BJ (cell line): ENCODE results near the gene PNPLA7. TPM values are rescaled to one million over a fixed set of nuclear protein-coding genes. Genes with fewer than 3 reads are reported as not detected.

ENCODE experiments used
- CTCF ChIA-PET: fragments of 350-600 bp; formaldehyde crosslinking; extraction: SDS; loops from one replicate; lab custom pipeline; 2021; ENCODE audit warnings: antibody characterized with exemption, inconsistent platforms; lab: Yijun Ruan, JAX
- POLR2A ChIA-PET: fragments of 300-600 bp; sonication (Branson Sonifier 250); formaldehyde crosslinking; extraction: SDS; loops from one replicate; lab custom pipeline; 2021; ENCODE audit warnings: antibody characterized with exemption; lab: Charles Lee
- DNase-seq: peaks from one replicate; pipeline ENCODE4 v3.0.0-alpha.2; 2011; ENCODE audit warnings: low read depth
- H3K27me3 ChIP-seq: 2 replicates; pipeline ENCODE4 v1.6.0; 2011; ENCODE audit warnings: low read length; ENCODE audit not compliant: control insufficient read depth, insufficient read depth
- H3K36me3 ChIP-seq: 2 replicates; pipeline ENCODE4 v1.5.1; 2011; ENCODE audit warnings: low read length; ENCODE audit not compliant: control insufficient read depth, insufficient read depth
- H3K4me3 ChIP-seq: 2 replicates; pipeline ENCODE4 v1.5.1; 2011; ENCODE audit warnings: low read depth, mild to moderate bottlenecking, control low read depth, low read length
- CTCF ChIP-seq: IDR thresholded peaks from 2 replicates; pipeline ENCODE4 v1.5.1; 2011; ENCODE audit warnings: low read depth, mild to moderate bottlenecking, control low read depth, inconsistent platforms, low read length, moderate library complexity; ENCODE audit not compliant: insufficient read depth
- polyA plus RNA-seq: library from polyadenylated mRNA; depleted of rRNA; stranded (reverse); fragments of >200 nt; gene quantifications from 2 replicates; pipeline ENCODE4 v1.2.3, GENCODE V29; 2011

PNPLA7 gene
- polyA plus RNA-seq, 1 experiment, result 0.63 TPM

GRCh38 chr9:137430723-137431415 is 119.3 kb downstream of the PNPLA7 start:
- CTCF ChIA-PET, result interaction anchor here (0.9 to 2.1 kb wide), 3 partner anchors 8 to 104 kb away, joined by 3 to 8 read pairs (median 6); partner anchors contain the start of genes EXD3 and NOXA1
- Histone ChIP-seq H3K36me3 (no peaks in the 10 kb centered on the region), H3K4me3 (no peak overlapping the region), H3K27me3 (no peaks in the 10 kb centered on the region)
- no peak for DNase-seq
- POLR2A ChIA-PET, result no interaction called here
- no peak for TF ChIP-seq CTCF

GRCh38 chr9:137429974-137430722 is 120.1 kb downstream of the PNPLA7 start:
- no peaks in the 10 kb centered on the region for H3K36me3 ChIP-seq
- H3K27me3 ChIP-seq, result no peaks in the 10 kb centered on the region
- DNase-seq, result no peak
- H3K4me3 ChIP-seq, result no peak overlapping the region
- ChIA-PET POLR2A (no interaction called here), CTCF (interaction anchor here (0.9 to 2.1 kb wide), 2 partner anchors 16 to 105 kb away, joined by 3 to 8 read pairs; no protein-coding TSS in a partner anchor)
- no peak for TF ChIP-seq CTCF

- TF ChIP-seq CTCF, result no peak
- no peak for DNase-seq
- Histone ChIP-seq H3K27me3 (no peaks in the 10 kb centered on the region), H3K4me3 (no peak overlapping the region), H3K36me3 (no peaks in the 10 kb centered on the region)
- POLR2A ChIA-PET, result no interaction called here
- CTCF ChIA-PET, result no interaction called here
Measured at GRCh38 chr9:137429546-137429890, 120.7 kb downstream of the PNPLA7 start.

GRCh38 chr9:137428841-137429545 is 121.2 kb downstream of the PNPLA7 start:
- Histone ChIP-seq H3K36me3 (no peaks in the 10 kb centered on the region), H3K4me3 (no peak overlapping the region), H3K27me3 (no peaks in the 10 kb centered on the region)
- ChIA-PET POLR2A (no interaction called here), CTCF (no interaction called here)
- no peak for DNase-seq
- no peak for TF ChIP-seq CTCF

- no peak for TF ChIP-seq CTCF
- no peaks in the 10 kb centered on the region for H3K36me3 ChIP-seq
- no peak overlapping the region for H3K4me3 ChIP-seq
- CTCF ChIA-PET, result interaction anchor here (1.1 kb wide), 1 partner anchor 15 kb away, joined by 4 read pairs; no protein-coding TSS in a partner anchor
- POLR2A ChIA-PET, result no interaction called here
- no peak for DNase-seq
- no peaks in the 10 kb centered on the region for H3K27me3 ChIP-seq
Measured at GRCh38 chr9:137428311-137428630, 121.9 kb downstream of the PNPLA7 start.
